Myocyte (in vitro differentiated cells): ENCODE data around the gene BAZ1B. TPM values are rescaled to one million over a fixed set of nuclear protein-coding genes. Genes with fewer than 3 reads are reported as not detected.

Source experiments
- total RNA-seq: library from RNA; depleted of rRNA; stranded (reverse); fragments of >200 nt; gene quantifications from 2 replicates; pipeline ENCODE4 v1.2.3, GENCODE V29; 2014

Gene BAZ1B
- total RNA-seq, 1 donor from 2014 or later: 70.0 TPM

Other genes with a start within 250 kb of the BAZ1B start
- gene NSUN5, start 213.5 kb downstream of the BAZ1B start, total RNA-seq: 36.5 and 46.3 TPM in 2 replicates
- not detected in 2 replicates for gene TRIM50, start 194.2 kb downstream of the BAZ1B start, total RNA-seq
- 0.11 TPM in 1 of 2 replicates, not detected in the other for gene FKBP6, start 194.1 kb downstream of the BAZ1B start, total RNA-seq
- 23.2 and 34.8 TPM in 2 replicates for gene FZD9, start 88.5 kb downstream of the BAZ1B start, total RNA-seq
- 69.4 and 83.5 TPM in 2 replicates for gene BCL7B, start 35.4 kb upstream of the BAZ1B start, total RNA-seq
- gene TBL2, start 56.3 kb upstream of the BAZ1B start, total RNA-seq: 80.7 and 82.0 TPM in 2 replicates
- gene MLXIPL, start 102.2 kb upstream of the BAZ1B start, total RNA-seq: 10.6 and 18.6 TPM in 2 replicates
- 5.7 and 6.1 TPM in 2 replicates for gene VPS37D, start 145.5 kb upstream of the BAZ1B start, total RNA-seq
- gene DNAJC30, start 161.2 kb upstream of the BAZ1B start, total RNA-seq: 4.9 and 6.1 TPM in 2 replicates
- gene BUD23, start 161.3 kb upstream of the BAZ1B start, total RNA-seq: 79.6 and 81.0 TPM in 2 replicates
- 19.3 and 21.6 TPM in 2 replicates for gene STX1A, start 197.4 kb upstream of the BAZ1B start, total RNA-seq
- gene ABHD11, start 216.5 kb upstream of the BAZ1B start, total RNA-seq: 11.7 and 16.4 TPM in 2 replicates
- gene CLDN3, start 248.0 kb upstream of the BAZ1B start, total RNA-seq: not detected in 2 replicates